Measurements from ENCODE around the gene TRPV4.

Gene TRPV4

GRCh38 chr12:109781668-109782325 lies 51.4 kb downstream of the TRPV4 start:
- DNase-seq (ENCODE audit: extremely low read depth in 1 of 2, low read depth in 1 of 2), result no peak

- no peak for DNase-seq (ENCODE audit: extremely low read depth in 1 of 2, low read depth in 1 of 2)
These were observed 53.8 kb downstream of the TRPV4 start for GRCh38 chr12:109779382-109779781.

- DNase-seq (ENCODE audit: extremely low read depth in 1 of 2, low read depth in 1 of 2), result no peak
These were observed 54.5 kb downstream of the TRPV4 start for GRCh38 chr12:109778684-109779083.

GRCh38 chr12:109777544-109777943 lies 55.7 kb downstream of the TRPV4 start:
- DNase-seq (ENCODE audit: extremely low read depth in 1 of 2, low read depth in 1 of 2), result peak in 1 of 2 donors; percentile 32

GRCh38 chr12:109776624-109777023 lies 56.6 kb downstream of the TRPV4 start:
- DNase-seq (ENCODE audit: extremely low read depth in 1 of 2, low read depth in 1 of 2), result no peak

GRCh38 chr12:109775172-109775881 lies 57.9 kb downstream of the TRPV4 start:
- peak; percentile 28 to 44 for DNase-seq (ENCODE audit: extremely low read depth in 1 of 2, low read depth in 1 of 2)

GRCh38 chr12:109773384-109774011 lies 59.7 kb downstream of the TRPV4 start:
- DNase-seq (ENCODE audit: extremely low read depth in 1 of 2, low read depth in 1 of 2), result no peak

GRCh38 chr12:109772622-109773321 lies 60.4 kb downstream of the TRPV4 start:
- DNase-seq (ENCODE audit: extremely low read depth in 1 of 2, low read depth in 1 of 2), result no peak

- no peak for DNase-seq (ENCODE audit: extremely low read depth in 1 of 2, low read depth in 1 of 2)
These were observed 61.2 kb downstream of the TRPV4 start for GRCh38 chr12:109771746-109772621.

GRCh38 chr12:109770861-109771670 lies 62.1 kb downstream of the TRPV4 start:
- no peak for DNase-seq (ENCODE audit: extremely low read depth in 1 of 2, low read depth in 1 of 2)

GRCh38 chr12:109770104-109770860 lies 62.9 kb downstream of the TRPV4 start:
- DNase-seq (ENCODE audit: extremely low read depth in 1 of 2, low read depth in 1 of 2), result no peak

GRCh38 chr12:109768901-109769670 lies 64.1 kb downstream of the TRPV4 start:
- no peak for DNase-seq (ENCODE audit: extremely low read depth in 1 of 2, low read depth in 1 of 2)

GRCh38 chr12:109767991-109768900 lies 65.0 kb downstream of the TRPV4 start:
- DNase-seq (ENCODE audit: extremely low read depth in 1 of 2, low read depth in 1 of 2), result no peak

- no peak for DNase-seq (ENCODE audit: extremely low read depth in 1 of 2, low read depth in 1 of 2)
These were observed 65.7 kb downstream of the TRPV4 start for GRCh38 chr12:109767456-109767855.

- no peak for DNase-seq (ENCODE audit: extremely low read depth in 1 of 2, low read depth in 1 of 2)
These were observed 66.9 kb downstream of the TRPV4 start for GRCh38 chr12:109766251-109766778.

- no peak for DNase-seq (ENCODE audit: extremely low read depth in 1 of 2, low read depth in 1 of 2)
These were observed 67.8 kb downstream of the TRPV4 start for GRCh38 chr12:109765446-109765810.
